Right hindlimb (tissue), 1 donor: ENCODE measurements around the gene CHURC1.

Experiments
- DNase-seq: peaks from one replicate; pipeline ENCODE4 v3.0.0-alpha.2; 2018

Gene CHURC1

GRCh38 chr14:64914237-64915028, at the start of gene CHURC1:
Gene CHURC1 (plus strand): TSS chr14:64914455. CDS start chr14:64914496, 41 bp downstream.
- peak; percentile 98 for DNase-seq

GRCh38 chr14:64865109-64865508, 49.1 kb upstream of the CHURC1 start:
- no peak for DNase-seq

DNA sequence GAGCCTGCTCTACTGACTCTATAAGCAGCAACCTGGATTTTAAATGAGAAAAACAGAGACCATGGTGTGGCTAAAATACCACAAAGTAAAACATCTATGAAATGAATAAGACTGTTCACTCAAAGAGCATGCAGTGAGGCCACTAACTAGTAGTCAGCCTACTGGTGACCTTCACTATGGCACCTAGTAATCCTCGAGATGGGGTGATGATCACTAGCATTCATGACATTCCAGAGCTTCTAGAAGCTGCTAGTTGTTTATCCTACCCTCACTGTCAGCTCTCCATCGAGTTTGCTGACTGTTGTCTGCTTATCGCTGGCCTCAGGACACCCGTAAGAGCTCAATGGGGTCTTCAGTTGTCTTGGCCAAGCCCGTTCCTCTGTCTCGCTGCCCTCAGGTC, 48.3 kb upstream of the CHURC1 start:
- no peak for DNase-seq

GRCh38 chr14:64867182-64867581, 47.1 kb upstream of the CHURC1 start:
- DNase-seq = no peak

DNA sequence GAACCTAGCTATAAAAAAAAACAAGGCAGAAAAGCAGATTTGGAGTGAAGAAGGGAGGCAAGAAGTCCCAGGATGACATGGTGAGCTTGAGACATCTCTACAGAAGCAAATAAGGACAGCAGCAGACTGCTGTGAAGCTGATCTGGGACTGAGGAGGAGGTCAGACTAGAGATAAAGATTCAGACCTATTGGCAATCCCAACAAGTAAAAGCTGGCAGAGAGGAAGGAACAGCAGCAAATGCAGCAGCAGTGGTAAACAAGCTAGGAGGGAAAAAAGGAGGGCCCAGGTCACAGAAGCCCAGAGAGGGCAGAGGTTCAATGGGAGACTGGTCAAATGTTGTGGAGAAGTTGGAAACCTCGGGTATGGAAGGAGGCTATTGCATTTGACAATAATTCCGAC, 45.9 kb upstream of the CHURC1 start:
- no peak for DNase-seq

DNA sequence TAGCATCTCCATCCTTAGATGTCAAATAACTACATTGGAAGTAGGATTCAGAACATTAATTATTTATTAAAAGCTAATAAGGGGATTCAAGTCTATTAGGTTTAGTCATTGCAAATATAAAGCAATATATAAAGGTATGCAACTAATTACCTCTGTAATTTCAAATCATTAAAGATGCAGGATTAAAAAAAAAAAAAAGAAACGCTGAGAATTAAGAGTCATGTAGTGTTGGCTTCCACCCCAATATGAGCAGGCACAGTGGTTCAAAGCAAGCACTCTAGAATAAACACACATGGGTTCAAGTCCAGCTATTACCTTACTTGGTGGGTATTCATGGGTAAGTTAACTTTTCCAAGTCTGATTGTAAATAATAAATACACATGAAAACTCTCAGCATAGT, 45.4 kb upstream of the CHURC1 start:
- no peak for DNase-seq

DNA sequence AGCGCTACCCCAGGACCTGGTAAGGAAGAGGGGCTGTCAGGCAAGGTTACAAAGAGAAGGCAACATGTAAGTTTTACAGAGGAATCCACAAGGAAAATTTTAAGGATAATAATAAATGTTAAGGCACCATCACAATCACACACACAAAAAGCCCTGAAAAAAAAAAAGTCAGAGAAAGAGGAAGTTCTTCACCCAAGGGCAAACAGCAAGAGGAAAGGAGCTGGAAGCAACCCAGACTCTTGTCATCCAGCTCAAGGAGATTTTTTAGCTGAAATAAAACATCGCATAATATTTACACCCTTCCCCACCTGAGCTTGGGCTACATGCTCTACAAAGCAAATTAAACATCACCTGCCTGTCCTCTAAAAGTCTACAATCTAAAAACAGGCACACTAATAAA, 44.1 kb upstream of the CHURC1 start:
- no peak for DNase-seq

DNA sequence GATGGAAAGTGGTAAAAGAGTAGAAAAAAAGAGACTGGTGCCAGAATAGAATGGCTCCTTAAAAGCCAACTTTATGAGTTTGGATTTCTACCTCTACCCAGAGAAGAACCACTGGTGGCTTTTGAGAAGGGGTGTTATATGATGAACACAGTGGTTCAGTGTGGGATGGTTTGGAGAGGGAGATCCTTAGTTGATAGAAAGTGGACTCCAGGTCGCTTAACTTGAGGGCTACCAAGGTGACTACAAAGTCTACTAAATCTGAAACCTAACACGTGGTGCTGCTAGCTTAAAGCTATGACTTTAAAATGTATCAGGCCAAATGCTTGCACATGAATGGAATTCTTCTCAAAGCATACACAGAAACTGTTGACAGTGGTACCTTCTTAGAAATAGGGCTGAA, 42.9 kb upstream of the CHURC1 start:
- no peak for DNase-seq

DNA sequence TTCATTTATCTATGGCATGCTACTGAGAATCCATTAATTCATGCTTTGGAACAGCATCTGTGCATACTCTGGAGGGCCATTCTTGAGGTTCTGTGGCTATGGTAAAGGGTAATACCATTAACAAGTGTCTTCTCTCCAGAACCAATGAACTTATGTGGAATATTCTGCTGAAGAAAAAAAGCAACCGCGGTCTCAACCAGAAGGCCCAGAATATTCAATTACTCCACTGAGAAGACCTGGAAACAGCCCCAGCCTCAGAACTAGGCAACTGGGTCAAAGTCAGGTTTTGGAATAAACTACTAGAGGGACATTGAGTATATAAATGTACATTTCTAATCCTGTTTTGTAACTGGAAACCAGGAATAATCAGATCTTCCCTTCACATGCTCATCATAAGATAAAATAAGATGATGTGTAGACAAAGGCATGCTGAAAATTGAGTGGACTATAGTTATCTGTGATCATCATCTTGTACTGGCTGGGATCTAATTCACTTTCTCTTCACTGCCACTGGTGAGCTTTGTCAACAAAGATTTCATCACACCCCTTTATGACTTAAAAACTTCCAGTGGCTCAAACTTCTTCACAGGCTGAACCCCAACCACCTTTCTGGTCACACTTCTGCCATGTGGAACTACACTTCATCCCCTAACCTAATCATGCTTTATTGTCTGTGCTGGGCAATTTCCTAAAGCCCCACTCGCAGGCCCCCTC, 40.6 kb upstream of the CHURC1 start:
- no peak for DNase-seq

DNA sequence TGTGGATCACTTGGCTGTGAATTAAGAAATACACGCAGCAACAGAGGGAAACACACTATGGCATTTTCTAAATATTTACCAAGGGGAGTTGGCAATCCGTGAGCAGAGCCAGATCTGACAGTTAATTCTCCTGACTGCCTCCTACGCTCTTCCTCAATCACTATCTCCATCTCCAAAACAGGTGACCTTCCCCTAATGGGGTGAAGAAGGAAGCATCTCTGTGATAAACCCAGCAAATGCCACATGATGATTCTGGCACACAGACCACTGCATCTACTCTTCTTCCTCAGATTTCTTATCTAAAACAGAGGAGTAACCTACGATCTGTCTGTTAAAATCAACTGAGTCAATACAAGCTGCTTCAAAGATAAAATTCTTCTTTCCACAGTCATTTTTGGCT, 38.9 kb upstream of the CHURC1 start:
- no peak for DNase-seq

GRCh38 chr14:64877846-64878245, 36.4 kb upstream of the CHURC1 start:
- peak; percentile 21 for DNase-seq

DNA sequence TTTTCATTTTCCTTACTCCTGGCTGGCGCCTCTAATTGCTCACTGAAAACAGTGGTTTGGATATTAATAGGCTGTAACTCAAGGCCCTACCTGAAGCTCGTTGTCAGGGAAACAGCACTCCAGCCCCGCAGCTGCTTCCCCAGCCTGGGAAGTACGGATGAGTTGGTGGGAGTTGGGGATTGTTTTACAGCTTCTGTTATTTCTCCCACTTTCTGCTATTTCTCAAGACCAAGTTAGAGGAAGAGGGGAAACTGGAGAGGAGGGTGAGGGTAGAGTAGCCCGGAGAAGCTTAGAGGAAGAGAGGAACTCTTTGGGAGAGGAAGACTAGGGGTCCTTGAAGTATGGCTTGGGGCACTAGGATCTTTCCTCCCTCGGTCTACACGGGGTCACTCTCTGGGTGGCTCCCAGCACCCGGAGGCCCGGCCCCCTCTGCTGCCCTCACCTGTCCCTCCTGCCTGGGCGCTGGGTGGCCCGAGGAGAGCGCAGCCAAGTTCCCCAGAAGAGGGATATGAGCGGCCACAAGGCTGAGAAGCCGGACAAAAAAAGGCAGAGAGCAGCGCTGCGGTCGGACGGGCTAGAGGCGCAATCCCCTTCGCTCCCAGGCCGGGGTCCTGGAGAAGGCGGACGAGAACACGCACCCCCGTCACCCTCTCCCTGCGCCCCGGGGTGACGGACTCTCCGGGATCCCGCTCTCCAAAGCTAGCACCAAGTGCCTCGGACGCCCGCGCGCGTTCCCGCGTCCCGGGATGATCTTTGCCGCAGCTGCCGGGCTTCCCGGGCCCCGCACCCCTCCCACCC, 35.2 kb upstream of the CHURC1 start:
- DNase-seq = peak; percentile 30

DNA sequence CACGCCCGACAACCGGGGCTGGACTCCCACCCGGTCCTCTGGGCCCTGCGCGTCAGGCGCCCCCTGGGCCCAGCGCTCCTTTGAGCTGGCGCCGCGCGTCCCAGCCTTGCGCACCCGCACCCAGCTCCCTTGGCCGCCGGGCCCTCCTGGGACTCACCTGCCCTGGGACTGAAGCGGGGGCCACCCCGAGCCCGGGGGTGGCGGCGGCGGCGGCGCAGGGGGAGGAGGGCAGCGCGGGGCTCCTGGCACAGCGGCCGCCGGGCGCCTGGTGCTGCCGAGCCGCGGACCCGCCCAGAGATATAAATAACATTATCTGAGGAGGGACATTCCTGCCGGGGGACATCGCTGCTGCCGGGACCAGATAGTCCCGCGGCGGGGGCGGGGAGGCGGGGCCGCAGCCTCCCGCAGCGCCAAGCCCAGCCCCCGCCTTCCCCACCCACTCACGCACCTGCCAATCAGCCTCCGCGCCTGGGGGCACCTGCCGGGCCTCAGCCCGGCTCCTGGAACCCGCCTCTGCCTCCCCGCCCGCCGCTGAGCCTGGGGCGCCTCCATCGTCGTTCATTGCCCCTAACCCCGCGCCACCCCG, 34.5 kb upstream of the CHURC1 start, which contains the start of gene SPTB:
SPTB (minus strand) TSS at position 273 of the 586 bp plus-strand sequence. CDS start 56,813 bp downstream, outside the sequence.
- peak; percentile 48 for DNase-seq

GRCh38 chr14:64880221-64881121, 33.8 kb upstream of the CHURC1 start:
- peak; percentile 52 for DNase-seq

DNA sequence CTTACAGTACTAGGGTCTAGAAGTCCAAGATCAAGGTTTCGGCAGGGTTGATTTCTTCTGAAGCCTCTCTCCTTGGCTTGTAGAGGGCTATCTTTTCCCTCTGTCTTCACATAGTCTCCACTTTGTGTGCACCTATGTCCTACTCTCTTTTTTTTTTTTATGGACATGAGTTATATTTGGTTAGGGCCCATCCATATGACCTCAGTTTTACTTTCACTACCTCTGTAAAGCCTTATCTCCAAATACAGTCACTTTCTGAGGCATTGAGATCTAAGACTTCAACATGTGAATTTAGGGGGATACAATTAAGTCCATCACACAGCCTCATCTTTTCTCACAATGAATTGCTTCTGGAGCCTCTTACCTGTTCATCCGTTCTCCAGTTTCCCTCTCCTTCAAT, 28.7 kb upstream of the CHURC1 start:
- no peak for DNase-seq

DNA sequence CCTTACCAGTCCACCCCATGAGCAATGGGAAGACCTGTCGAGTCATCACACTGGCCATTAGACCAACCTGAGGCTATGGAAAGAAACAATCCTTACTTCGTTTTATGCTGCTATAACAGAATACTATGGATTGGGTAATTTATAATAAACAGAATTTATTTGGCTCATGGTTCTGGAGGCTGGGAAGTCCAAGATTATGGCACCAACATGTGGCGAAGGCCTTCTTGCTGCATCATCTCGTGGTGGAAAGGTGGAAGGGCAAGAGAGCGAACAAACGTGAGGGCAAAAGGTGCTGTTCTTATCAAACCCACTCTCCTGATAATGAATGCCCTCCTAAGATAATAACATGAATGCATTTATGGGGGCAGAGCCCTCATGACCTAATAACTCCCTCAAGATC, 24.9 kb upstream of the CHURC1 start:
- DNase-seq = no peak

GRCh38 chr14:64891173-64891838, 22.9 kb upstream of the CHURC1 start:
- no peak for DNase-seq

GRCh38 chr14:64891839-64892375, 22.3 kb upstream of the CHURC1 start:
- no peak for DNase-seq

- DNase-seq = no peak
Observed at GRCh38 chr14:64899958-64900357, 14.3 kb upstream of the CHURC1 start.

DNA sequence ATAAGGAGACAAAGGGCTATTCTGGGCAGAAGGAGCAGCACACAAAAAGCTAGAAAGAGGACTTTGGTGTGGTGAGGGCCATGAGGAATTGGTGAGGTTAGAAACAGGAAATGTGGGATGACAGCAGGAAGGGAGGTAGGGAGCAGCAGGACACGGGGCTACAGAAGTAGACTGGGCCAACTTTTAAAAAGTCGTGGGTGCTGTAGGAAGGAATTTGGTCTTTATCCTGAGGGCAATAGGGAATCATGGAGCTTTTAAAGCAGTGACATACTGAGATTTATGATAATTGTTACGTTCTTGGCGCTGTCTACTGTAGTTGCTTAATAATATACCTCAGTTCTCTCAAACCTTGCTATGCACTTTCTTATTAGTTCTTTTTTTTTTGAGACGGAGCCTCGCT, 8.2 kb upstream of the CHURC1 start:
- no peak for DNase-seq
